GM18909 (cell line): ENCODE results near the gene FAM120B.
"Not testable (repeated sequence)": the region's sequence is repeated elsewhere in the genome, so short reads cannot be mapped to it uniquely, and the experiment has no call there.

Experiments
- ATAC-seq: cut with Tn5 transposase; IDR thresholded peaks from one replicate; pipeline ENCODE4 v1.9.1; 2021; ENCODE audit warnings: mild to moderate bottlenecking; ENCODE audit not compliant: unreplicated experiment, poor library complexity

FAM120B gene

DNA sequence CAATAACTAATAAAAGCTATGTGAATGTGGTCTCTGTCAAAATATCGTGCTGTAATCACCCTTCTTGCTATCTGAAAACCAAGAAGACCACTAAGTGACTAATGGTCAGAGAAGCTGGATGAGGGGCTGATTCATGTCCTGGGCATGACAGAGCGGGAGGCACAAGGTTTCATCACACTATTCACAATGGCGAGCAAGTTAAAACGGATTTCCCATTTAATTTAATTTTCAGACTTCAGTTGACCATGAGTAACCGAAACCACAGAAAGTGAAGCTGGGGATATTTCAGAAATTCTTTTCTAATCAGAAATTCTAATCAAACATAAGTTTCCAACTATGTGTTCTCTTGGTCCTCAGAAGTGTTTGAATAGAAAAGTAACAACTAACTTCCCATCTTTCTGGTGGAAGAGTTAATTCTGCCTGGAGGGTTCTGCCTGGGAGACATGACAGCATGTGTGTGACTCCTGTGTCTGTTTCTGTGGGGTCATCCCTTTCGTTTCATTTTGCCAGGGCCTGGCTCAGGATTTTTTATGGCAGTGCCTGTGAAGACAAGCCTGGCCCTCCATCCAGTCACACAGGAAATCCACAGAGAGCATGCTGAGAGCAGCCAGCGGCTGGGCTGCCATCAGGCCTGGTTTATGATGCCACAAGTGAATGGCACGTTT, 98.9 kb downstream of the FAM120B start:
- no peak for ATAC-seq

DNA sequence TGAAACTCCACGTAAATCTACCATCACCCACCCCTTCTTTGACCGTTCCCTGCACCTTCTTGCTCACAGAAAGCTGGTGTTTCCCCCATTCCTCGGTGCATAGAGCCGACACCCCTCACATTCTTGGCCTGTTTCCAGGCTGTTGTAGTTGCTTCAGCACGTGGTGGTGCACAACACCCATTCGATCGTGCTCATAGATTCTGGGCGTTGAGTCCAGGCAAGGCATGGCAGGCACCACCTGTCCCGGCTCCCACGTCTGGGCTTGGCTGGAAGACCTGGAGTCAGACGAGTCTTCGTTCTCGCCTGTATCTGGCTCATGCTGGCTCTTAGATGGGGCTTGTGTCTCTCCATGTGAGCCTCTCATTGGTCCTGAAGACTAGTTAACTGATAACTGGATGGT, 100.6 kb downstream of the FAM120B start:
- no peak for ATAC-seq

- ATAC-seq = no peak
Measured at GRCh38 chr6:170407932-170408331, 101.4 kb downstream of the FAM120B start.

DNA sequence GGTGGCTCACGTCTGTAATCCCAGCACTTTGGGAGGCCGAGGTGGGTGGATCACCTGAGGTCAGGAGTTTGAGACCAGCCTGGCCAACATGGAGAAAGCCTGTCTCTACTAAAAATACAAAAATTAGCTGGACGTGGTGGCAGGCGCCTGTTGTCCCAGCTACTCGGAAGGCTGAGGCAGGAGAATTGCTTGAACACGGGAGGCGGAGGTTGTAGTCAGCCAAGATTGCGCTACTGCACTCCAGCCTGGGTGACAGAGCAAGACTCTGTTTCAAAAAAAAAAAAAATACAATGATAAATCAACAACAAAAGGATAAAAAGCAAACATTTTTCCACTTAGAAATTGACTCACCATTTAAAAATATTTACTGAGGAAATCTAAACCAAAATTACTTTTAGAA, 103.2 kb downstream of the FAM120B start:
- ATAC-seq = not testable (repeated sequence)

DNA sequence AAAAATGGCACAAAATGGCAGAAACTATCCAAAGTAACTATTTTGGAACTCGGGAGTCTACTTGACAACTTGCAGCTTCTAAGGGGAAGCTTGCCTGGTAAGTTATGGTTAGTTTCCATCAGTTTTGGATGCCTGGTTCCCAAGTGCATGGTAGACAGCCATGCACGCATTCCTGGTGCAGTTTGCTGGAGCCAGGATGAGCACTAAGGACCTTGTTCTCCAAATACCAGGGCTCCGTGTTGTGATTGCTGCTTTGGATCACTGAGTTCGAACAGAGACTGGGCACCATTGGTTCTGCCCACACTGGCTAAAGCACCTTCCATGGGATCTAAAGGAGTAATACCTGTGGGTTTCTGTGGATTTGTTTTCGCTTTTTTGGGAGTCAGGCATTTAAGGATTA, 103.7 kb downstream of the FAM120B start:
- ATAC-seq = no peak

DNA sequence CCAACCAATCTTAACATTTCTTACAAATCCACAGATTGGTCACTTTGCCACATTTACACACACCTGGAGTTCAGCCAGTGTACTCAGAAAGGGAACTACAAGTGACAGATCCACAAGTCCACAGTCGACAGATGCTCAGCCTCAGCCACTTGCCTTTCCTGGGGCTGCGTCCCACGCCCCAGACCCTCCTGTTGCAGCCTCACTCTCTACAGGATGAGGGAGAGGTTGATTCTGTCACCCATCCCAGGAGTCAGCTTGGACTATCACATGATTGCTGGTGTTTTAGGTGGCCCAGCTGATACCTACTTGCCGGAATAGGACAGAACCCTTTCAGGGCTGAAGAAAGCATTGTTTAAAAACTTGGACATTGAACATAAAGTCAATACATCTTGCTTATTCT, 108.8 kb downstream of the FAM120B start:
- ATAC-seq = no peak

DNA sequence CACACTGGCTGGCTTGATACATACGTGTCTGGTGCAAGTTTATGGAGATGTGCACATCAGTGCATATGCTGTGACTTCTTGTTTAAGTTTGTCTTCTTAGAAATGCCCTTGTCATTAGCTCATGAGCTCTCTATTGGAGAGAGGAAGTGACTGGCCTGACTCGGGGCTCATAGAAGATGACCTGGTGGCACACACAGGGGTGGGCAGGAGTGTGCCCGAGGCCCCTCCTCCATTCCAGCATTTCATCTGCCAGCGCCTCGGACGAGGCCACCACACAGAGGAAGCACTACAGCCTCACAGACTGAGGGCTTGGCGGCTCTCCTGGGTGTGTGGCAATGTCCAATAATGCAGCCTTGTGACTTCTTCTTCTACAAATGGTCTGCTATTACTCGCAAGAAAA, 109.7 kb downstream of the FAM120B start:
- no peak for ATAC-seq

DNA sequence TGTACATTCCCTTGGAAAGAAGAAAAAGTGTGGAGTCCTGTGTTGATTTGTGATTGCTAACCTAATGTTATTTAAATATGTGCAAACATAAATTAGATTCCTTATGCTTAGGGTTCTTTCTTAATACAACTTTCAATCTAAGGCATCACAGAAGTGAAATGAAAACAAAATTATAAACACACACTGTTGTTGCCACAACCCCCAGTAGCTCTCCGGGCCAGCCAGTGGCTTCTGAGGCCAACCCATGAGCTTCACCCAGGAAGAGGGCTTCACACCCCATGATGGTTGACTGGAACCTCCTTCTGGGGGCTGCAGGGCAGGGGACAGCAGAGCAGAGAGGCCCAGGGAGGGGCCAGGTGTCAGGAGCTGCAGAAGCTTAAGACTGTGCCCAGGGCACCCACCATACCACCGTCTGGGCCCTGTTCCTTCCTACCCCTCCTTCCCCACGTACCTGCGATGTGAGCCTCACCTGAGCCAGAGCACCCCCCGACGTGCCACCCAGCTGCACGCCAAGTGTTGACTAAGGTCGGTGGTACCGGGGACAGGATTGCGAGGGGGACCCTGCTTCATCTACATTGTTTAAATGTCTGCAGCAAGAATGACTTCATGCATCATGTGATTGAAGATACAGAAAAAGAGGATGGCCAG, 110.5 kb downstream of the FAM120B start:
- ATAC-seq = no peak

DNA sequence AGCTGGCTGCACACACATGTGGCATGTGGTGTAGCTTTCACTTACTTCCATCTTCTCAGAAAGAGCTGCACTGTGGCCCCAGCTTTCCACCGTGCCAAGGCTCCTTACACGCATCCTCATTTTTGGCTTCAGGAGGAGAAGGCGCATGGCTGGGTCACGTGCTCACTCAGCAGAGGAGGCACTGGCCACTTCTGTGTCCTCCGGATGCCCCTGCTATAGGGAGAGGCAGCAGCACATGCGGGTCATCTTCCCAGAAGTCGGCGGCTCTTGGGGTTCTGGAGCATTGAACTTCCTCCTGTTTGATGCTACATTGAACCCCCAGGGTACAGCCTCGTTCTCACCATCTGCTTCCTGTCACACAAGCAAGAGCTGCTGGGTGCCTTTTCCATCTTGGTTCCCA, 111.3 kb downstream of the FAM120B start:
- ATAC-seq = no peak

GRCh38 chr6:170420283-170420682, 113.7 kb downstream of the FAM120B start:
- ATAC-seq = no peak

- no peak for ATAC-seq
Measured at GRCh38 chr6:170420791-170421776, 114.5 kb downstream of the FAM120B start.

DNA sequence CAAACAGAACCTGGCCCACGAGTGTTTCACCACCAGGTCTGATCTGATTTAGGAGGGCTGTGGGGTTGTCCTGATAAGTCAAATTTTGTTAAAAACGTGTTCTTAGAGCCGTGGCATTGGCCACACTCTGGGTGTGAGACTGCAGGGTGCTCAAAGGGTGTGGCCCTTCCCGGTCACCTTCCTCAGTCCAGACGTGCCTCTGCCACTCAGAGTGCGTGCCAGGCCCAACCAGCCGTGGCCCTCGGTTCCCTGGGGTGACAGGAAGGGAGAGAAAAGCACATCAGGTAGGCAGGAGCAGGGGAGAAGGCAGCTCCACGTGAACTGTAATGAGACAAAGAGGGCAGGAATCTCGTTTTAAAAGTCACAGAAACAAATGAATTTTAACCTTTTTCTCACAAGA, 115.4 kb downstream of the FAM120B start:
- ATAC-seq = no peak

GRCh38 chr6:170423030-170423429, 116.5 kb downstream of the FAM120B start:
- ATAC-seq = no peak

GRCh38 chr6:170423814-170424603, 117.5 kb downstream of the FAM120B start:
- ATAC-seq = no peak

- no peak for ATAC-seq
Measured at GRCh38 chr6:170424604-170425126, 118.1 kb downstream of the FAM120B start.

GRCh38 chr6:170429450-170429849, 122.9 kb downstream of the FAM120B start:
- no peak for ATAC-seq

GRCh38 chr6:170433163-170434116, 126.9 kb downstream of the FAM120B start:
- ATAC-seq = no peak

GRCh38 chr6:170434117-170434820, 127.7 kb downstream of the FAM120B start:
- ATAC-seq = no peak
